H1 (cell line): ENCODE measurements around the gene TMED10. TPM values are rescaled to one million over a fixed set of nuclear protein-coding genes. Genes with fewer than 3 reads are reported as not detected.

ENCODE experiments used
- CTCF ChIA-PET: fragments of 300-600 bp; sonication (Branson Sonifier 250); formaldehyde crosslinking; loops from one replicate; lab custom pipeline; 2021; ENCODE audit not compliant: partially characterized antibody; lab: Charles Lee
- POLR2A ChIA-PET: fragments of 300-600 bp; sonication (Branson Sonifier 250); formaldehyde crosslinking; loops from one replicate; lab custom pipeline; 2021; ENCODE audit warnings: inconsistent platforms; ENCODE audit not compliant: partially characterized antibody; lab: Charles Lee
- DNase-seq, 2 experiments: peaks; one replicate each; pipeline versions ENCODE4 v3.0.0 to v3.0.0-alpha.2; 2010 to 2022; ENCODE audit warnings: low spot score in 2 of 2, low read depth in 1 of 2, mixed read lengths in 1 of 2
- FAIRE-seq: peaks from 2 replicates; lab custom pipeline; 2011; peaks lifted over from hg19 to GRCh38; lab: Jason Lieb, UNC
- H2AFZ ChIP-seq: 2 replicates; pipeline ENCODE4 v1.8.1; 2012; ENCODE audit warnings: low read length, inconsistent platforms
- H2AK5ac ChIP-seq: 2 replicates; pipeline ENCODE4 v1.6.1; 2013; ENCODE audit warnings: low read depth, low read length
- H2BK120ac ChIP-seq: replicated peaks from 2 replicates; pipeline ENCODE3; 2013; ENCODE audit warnings: low read depth, low read length, inconsistent platforms
- H2BK12ac ChIP-seq: 2 replicates; pipeline ENCODE4 v1.6.1; 2013; ENCODE audit warnings: low read depth, low read length
- H2BK15ac ChIP-seq: 2 replicates; pipeline ENCODE4 v1.6.1; 2013; ENCODE audit warnings: low read length
- H2BK20ac ChIP-seq: 2 replicates; pipeline ENCODE4 v1.6.1; 2013; ENCODE audit warnings: low read length
- H2BK5ac ChIP-seq: 2 replicates; pipeline ENCODE4 v1.6.1; 2013; ENCODE audit warnings: low read depth, low read length
- H3K14ac ChIP-seq: 2 replicates; pipeline ENCODE4 v1.6.1; 2013; ENCODE audit warnings: inconsistent platforms; ENCODE audit not compliant: insufficient read length
- H3K18ac ChIP-seq: 2 replicates; pipeline ENCODE4 v1.6.1; 2013; ENCODE audit warnings: low read length; ENCODE audit errors: extremely low read depth
- H3K23ac ChIP-seq: 2 replicates; pipeline ENCODE4 v1.6.1; 2013; ENCODE audit warnings: inconsistent platforms; ENCODE audit not compliant: insufficient read length
- H3K23me2 ChIP-seq: 2 replicates; pipeline ENCODE4 v1.6.1; 2013; ENCODE audit warnings: low read depth, low read length
- H3K27ac ChIP-seq: 2 replicates; pipeline ENCODE4 v1.6.1; 2011; ENCODE audit warnings: low read depth, low read length, inconsistent platforms
- H3K27me3 ChIP-seq, 4 experiments: replicated peaks in 1 of 4; 1 replicate in 1 of 4; 2 replicates in 3 of 4; pipeline versions ENCODE4 v1.6.1 to v1.8.1; 2011 to 2013; ENCODE audit warnings: low read length in 3 of 4, mild to moderate bottlenecking in 3 of 4, inconsistent platforms in 2 of 4, mixed read lengths in 2 of 4, moderate library complexity in 1 of 4; ENCODE audit not compliant: control insufficient read depth in 3 of 4, insufficient read depth in 3 of 4; ENCODE audit errors: extremely low read depth in 1 of 4
- H3K36me3 ChIP-seq, 4 experiments: 2 replicates each; pipeline versions ENCODE4 v1.6.1 to v1.8.1; 2011 to 2013; ENCODE audit warnings: mild to moderate bottlenecking in 4 of 4, low read length in 3 of 4, moderate library complexity in 2 of 4, control low read depth in 1 of 4, inconsistent platforms in 1 of 4; ENCODE audit not compliant: insufficient read depth in 4 of 4, control insufficient read depth in 2 of 4
- H3K4ac ChIP-seq: replicated peaks from 2 replicates; pipeline ENCODE3; 2013; ENCODE audit warnings: low read length, low read depth, mixed read lengths, inconsistent platforms; ENCODE audit not compliant: insufficient read length
- H3K4me1 ChIP-seq, 4 experiments: replicated peaks in 1 of 4; 1 replicate in 1 of 4; 2 replicates in 3 of 4; pipeline versions ENCODE4 v1.6.1 to v1.8.1; 2011 to 2013; ENCODE audit warnings: low read length in 3 of 4, inconsistent platforms in 2 of 4, mixed read lengths in 1 of 4; ENCODE audit not compliant: insufficient read depth in 4 of 4, control insufficient read depth in 3 of 4
- H3K4me2 ChIP-seq, 2 experiments: 2 replicates each; pipeline versions ENCODE4 v1.6.1 to v1.8.1; 2011 to 2013; ENCODE audit warnings: low read depth in 2 of 2, low read length in 2 of 2, control low read depth in 1 of 2, inconsistent platforms in 1 of 2, mild to moderate bottlenecking in 1 of 2; ENCODE audit not compliant: insufficient read depth in 1 of 2
- H3K4me3 ChIP-seq, 4 experiments: fragments of 200-600, 300-600 bp in 1 of 4; sonication (generic), shearing (Covaris generic), sonication (Bioruptor Twin) in 1 of 4; 2 replicates each; pipeline versions ENCODE4 v1.5.1 to v1.8.1; 2011 to 2016; ENCODE audit warnings: low read length in 4 of 4, low read depth in 3 of 4, control low read depth in 2 of 4, inconsistent platforms in 2 of 4, mild to moderate bottlenecking in 2 of 4, mixed read lengths in 1 of 4, moderate library complexity in 1 of 4; ENCODE audit not compliant: insufficient read depth in 2 of 4; ENCODE audit errors: extremely low read depth in 1 of 4
- H3K56ac ChIP-seq: replicated peaks from 2 replicates; pipeline ENCODE3; 2013; ENCODE audit warnings: low read depth, mild to moderate bottlenecking, mixed read lengths, low read length, inconsistent platforms; ENCODE audit not compliant: insufficient read length
- H3K79me1 ChIP-seq: 2 replicates; pipeline ENCODE4 v1.6.1; 2013; ENCODE audit warnings: low read depth, low read length, control low read depth
- H3K79me2 ChIP-seq, 2 experiments: 2 replicates each; pipeline versions ENCODE4 v1.6.1 to v1.8.1; 2012 to 2013; ENCODE audit warnings: low read length in 2 of 2, mild to moderate bottlenecking in 2 of 2, inconsistent platforms in 1 of 2; ENCODE audit not compliant: insufficient read depth in 2 of 2, control insufficient read depth in 1 of 2
- H3K9ac ChIP-seq, 4 experiments: replicated peaks in 1 of 4; 1 replicate in 1 of 4; 2 replicates in 3 of 4; pipeline versions ENCODE4 v1.6.1 to v1.8.1; 2011 to 2013; ENCODE audit warnings: low read depth in 3 of 4, low read length in 3 of 4, control low read depth in 2 of 4, mild to moderate bottlenecking in 2 of 4, moderate library complexity in 2 of 4, inconsistent platforms in 1 of 4; ENCODE audit errors: extremely low read depth in 1 of 4
- H3K9me3 ChIP-seq, 2 experiments: 2 replicates each; pipeline versions ENCODE4 v1.6.1 to v1.8.1; 2012 to 2013; ENCODE audit warnings: mild to moderate bottlenecking in 2 of 2, moderate library complexity in 2 of 2, control low read depth in 1 of 2, inconsistent platforms in 1 of 2, low read depth in 1 of 2, low read length in 1 of 2, mixed read lengths in 1 of 2; ENCODE audit not compliant: insufficient read depth in 2 of 2
- H4K20me1 ChIP-seq, 2 experiments: replicated peaks in 1 of 2; 2 replicates each; pipeline versions ENCODE3 to v1.8.1; 2011 to 2013; ENCODE audit warnings: inconsistent platforms in 2 of 2, low read length in 2 of 2, mild to moderate bottlenecking in 1 of 2; ENCODE audit not compliant: insufficient read depth in 2 of 2, control insufficient read depth in 1 of 2
- H4K5ac ChIP-seq: 2 replicates; pipeline ENCODE4 v1.6.1; 2013; ENCODE audit warnings: low read length, low read depth, mixed read lengths, inconsistent platforms; ENCODE audit not compliant: insufficient read length
- H4K8ac ChIP-seq: 2 replicates; pipeline ENCODE4 v1.8.0; 2013; ENCODE audit warnings: mild to moderate bottlenecking, moderate library complexity, low read length, inconsistent platforms; ENCODE audit not compliant: insufficient read depth; ENCODE audit errors: extremely low read depth
- H4K91ac ChIP-seq: replicated peaks from 2 replicates; pipeline ENCODE3; 2013; ENCODE audit warnings: low read length, mixed read lengths, inconsistent platforms; ENCODE audit not compliant: insufficient read length
- CBX5 ChIP-seq: fragments of 300-800, 300-1000 bp; sonication (generic); IDR thresholded peaks from 2 replicates; pipeline ENCODE4 v1.7.1; 2016; ENCODE audit warnings: antibody characterized with exemption, low read length, low read depth
- CTCF ChIP-seq, 3 experiments: IDR thresholded peaks; 1 replicate in 2 of 3; 2 replicates in 1 of 3; pipeline versions ENCODE4 v1.5.1 to v1.6.1; 2011; ENCODE audit warnings: low read length in 3 of 3, mild to moderate bottlenecking in 3 of 3, inconsistent platforms in 2 of 3, low read depth in 1 of 3, moderate library complexity in 1 of 3; ENCODE audit not compliant: insufficient read depth in 1 of 3; ENCODE audit errors: control extremely low read depth in 1 of 3
- KDM4A ChIP-seq: IDR thresholded peaks from one replicate; pipeline ENCODE4 v1.7.1; 2012; ENCODE audit warnings: low read depth, mild to moderate bottlenecking, moderate library complexity, low read length, inconsistent platforms; ENCODE audit not compliant: severe bottlenecking
- KDM5A ChIP-seq: fragments of 200-600 bp; IDR thresholded peaks from 2 replicates; pipeline ENCODE4 v1.7.1; 2012; ENCODE audit warnings: mild to moderate bottlenecking, low read length, inconsistent platforms, mixed read lengths
- POLR2AphosphoS5 ChIP-seq: IDR thresholded peaks from 2 replicates; pipeline ENCODE4 v1.6.1; 2011; ENCODE audit warnings: low read depth, low read length
- RAD21 ChIP-seq, 2 experiments: IDR thresholded peaks in 1 of 2; conservative IDR thresholded peaks in 1 of 2; 2 replicates each; pipeline ENCODE4 v1.6.1; 2011; ENCODE audit warnings: low read depth in 2 of 2, low read length in 2 of 2, improper control_type of control experiment in 1 of 2, inconsistent platforms in 1 of 2, mild to moderate bottlenecking in 1 of 2, moderate library complexity in 1 of 2
- RBBP5 ChIP-seq: IDR thresholded peaks from 2 replicates; pipeline ENCODE4 v1.7.1; 2012; ENCODE audit warnings: low read depth, mild to moderate bottlenecking, inconsistent platforms, low read length, moderate library complexity, borderline replicate concordance
- SAP30 ChIP-seq: fragments of 300-600 bp; sonication (generic); IDR thresholded peaks from 2 replicates; pipeline ENCODE4 v1.7.1; 2012; ENCODE audit warnings: low read length, moderate library complexity, mild to moderate bottlenecking, inconsistent platforms; ENCODE audit not compliant: insufficient read depth, insufficient replicate concordance
- SIX5 ChIP-seq: IDR thresholded peaks from 2 replicates; pipeline ENCODE4 v1.6.1; 2011; ENCODE audit warnings: mild to moderate bottlenecking, low read depth, low read length
- WGBS, 2 experiments: shearing (Covaris generic) in 1 of 2; methylation state at CpG; one replicate each; pipeline versions ENCODE4 v1.1.6 to v1.1.7; 2013 to 2015; ENCODE audit warnings: low lambda C conversion rate in 2 of 2, mixed read lengths in 2 of 2, inconsistent platforms in 1 of 2, low coverage in 1 of 2, missing lambda C conversion rate in 1 of 2; ENCODE audit not compliant: insufficient replicate concordance in 2 of 2, insufficient coverage in 1 of 2, insufficient read length in 1 of 2; ENCODE audit errors: extremely low coverage in 1 of 2, missing lambda C conversion rate in 1 of 2; 5-methylcytosine and 5-hydroxymethylcytosine counted together
- polyA plus RNA-seq, 7 experiments: library from polyadenylated mRNA; depleted of rRNA in 3 of 7; stranded (reverse) in 5 of 7; unstranded in 2 of 7; fragments of >200 nt in 5 of 7; fragments of 200-250 nt in 2 of 7; gene quantifications; 1 replicate in 5 of 7; 2 replicates in 1 of 7; 4 replicates in 1 of 7; pipeline versions ENCODE4 v1.2.1 to v1.2.3, GENCODE V29; 2011 to 2013; ENCODE audit warnings: missing spikeins in 2 of 7, mixed read lengths in 2 of 7
- total RNA-seq: library from RNA; stranded (reverse); fragmentation: NEBNext Ultra II Directional; extraction: Animal tissue kit (Norgen Biotek cat#: 25700); gene quantifications from 2 replicates; pipeline ENCODE4 v1.2.1, GENCODE V29; 2021

TMED10 gene
- total and polyA plus RNA-seq, 2 of the 8 experiments (the other 6 are each of a cell fraction or from before 2014, with no cell fraction given) = 218 to 250 TPM

- Histone ChIP-seq H3K23ac (no peak overlapping the region), H3K14ac (no peak overlapping the region), H3K4me1 (no peaks in the 10 kb centered on the region), H3K79me1 (peaks cover 6% of the 10 kb centered on the region; the same call in 1 of the 2 replicates), H2BK20ac (no peak overlapping the region), H3K27me3 (no peaks in the 10 kb centered on the region), H4K20me1 (peaks cover 3 to 9% of the 10 kb centered on the region in 2 experiments), H2BK12ac (no peak overlapping the region), H3K56ac (no peak overlapping the region), H2BK120ac (no peak overlapping the region), H3K18ac (no peak overlapping the region), H3K79me2 (peaks cover 20 to 66% of the 10 kb centered on the region in 2 experiments), H3K4ac (no peak overlapping the region), H3K27ac (no peak overlapping the region), H3K36me3 (no peaks in the 10 kb centered on the region), H4K91ac (no peak overlapping the region), H4K8ac (no peak overlapping the region), H2AFZ (no peak overlapping the region), H3K4me3 (no peak overlapping the region), H3K23me2 (no peaks in the 10 kb centered on the region; the same call in 1 of the 2 replicates), H2BK5ac (no peak overlapping the region), H2BK15ac (no peak overlapping the region), H4K5ac (no peak overlapping the region), H2AK5ac (no peak overlapping the region), H3K9me3 (no peaks in the 10 kb centered on the region), H3K9ac (no peak overlapping the region), H3K4me2 (no peak overlapping the region)
- 91% methylated on average over 2 of the region's 2 CpGs; no CpG with 5 or more reads in 1 of the 2 experiments for WGBS, 2 experiments
- ChIA-PET POLR2A (interaction anchor here (0.7 to 1.5 kb wide), 3 partner anchors 84 to 108 kb away, joined by 3 to 6 read pairs (median 3); partner anchors contain the start of gene FOS), CTCF (interaction anchor here (0.8 to 2.6 kb wide), 3 partner anchors 14 to 134 kb away, joined by 3 to 9 read pairs (median 4); no protein-coding TSS in a partner anchor)
- FAIRE-seq (no peak), DNase-seq (no peak)
- TF ChIP-seq CTCF (IDR thresholded peaks at IDR 0.05; ENCODE audit: control extremely low read depth in 1 of 3, insufficient read depth in 1 of 3, low read depth in 1 of 3, low read length in 3 of 3) (no peak), SAP30 (no peak), RBBP5 (no peak), RAD21 (IDR thresholded peaks at IDR 0.05 in 1 of 2, conservative IDR thresholded peaks at IDR 0.05 in 1 of 2; ENCODE audit: low read depth in 2 of 2, low read length in 2 of 2) (no peak), POLR2AphosphoS5 (no peak), CBX5 (no peak), KDM5A (no peak), SIX5 (no peak), KDM4A (no peak)
Observed at GRCh38 chr14:75174066-75174465, 2.3 kb downstream of the TMED10 start.
